SU-DHL-6 (cell line): ENCODE measurements around the gene STIM2.

Source experiments
- EZH2phosphoT487 ChIP-seq: fragments of 200-600 bp; sonication (generic), shearing (Covaris generic); conservative IDR thresholded peaks from 2 replicates; pipeline ENCODE4 v1.6.1; 2018; ENCODE audit warnings: mild to moderate bottlenecking, antibody characterized with exemption, low read length, moderate library complexity, mixed read lengths
- TF ChIP-seq, protein P1 (sequence below): fragments of 200-600 bp; sonication (generic); IDR thresholded peaks from one replicate; pipeline ENCODE4 v1.5.1; 2017; ENCODE audit warnings: antibody characterized with exemption, mild to moderate bottlenecking, low read length, moderate library complexity; ENCODE audit not compliant: insufficient read depth, poor library complexity, severe bottlenecking

DNA sequence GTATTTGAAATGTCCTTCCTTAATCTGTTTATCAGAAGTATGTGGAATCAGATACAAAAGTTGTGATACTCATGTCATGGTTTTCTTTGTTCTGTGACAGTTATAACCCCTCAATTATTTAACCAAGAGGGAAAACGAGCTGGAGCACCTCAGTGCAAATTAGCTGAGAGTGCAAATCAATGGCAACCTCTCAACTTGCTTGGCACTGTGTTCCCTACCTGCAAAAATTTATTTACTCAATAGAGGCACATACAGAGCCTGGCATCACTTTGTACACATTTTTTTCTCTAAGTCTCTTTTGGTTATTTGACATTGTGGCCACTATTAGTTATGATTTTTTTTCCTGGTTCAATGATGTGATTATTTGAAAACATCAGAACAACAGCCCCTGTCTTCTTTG, 186.2 kb downstream of the STIM2 start:
- TF ChIP-seq, protein P1, sequence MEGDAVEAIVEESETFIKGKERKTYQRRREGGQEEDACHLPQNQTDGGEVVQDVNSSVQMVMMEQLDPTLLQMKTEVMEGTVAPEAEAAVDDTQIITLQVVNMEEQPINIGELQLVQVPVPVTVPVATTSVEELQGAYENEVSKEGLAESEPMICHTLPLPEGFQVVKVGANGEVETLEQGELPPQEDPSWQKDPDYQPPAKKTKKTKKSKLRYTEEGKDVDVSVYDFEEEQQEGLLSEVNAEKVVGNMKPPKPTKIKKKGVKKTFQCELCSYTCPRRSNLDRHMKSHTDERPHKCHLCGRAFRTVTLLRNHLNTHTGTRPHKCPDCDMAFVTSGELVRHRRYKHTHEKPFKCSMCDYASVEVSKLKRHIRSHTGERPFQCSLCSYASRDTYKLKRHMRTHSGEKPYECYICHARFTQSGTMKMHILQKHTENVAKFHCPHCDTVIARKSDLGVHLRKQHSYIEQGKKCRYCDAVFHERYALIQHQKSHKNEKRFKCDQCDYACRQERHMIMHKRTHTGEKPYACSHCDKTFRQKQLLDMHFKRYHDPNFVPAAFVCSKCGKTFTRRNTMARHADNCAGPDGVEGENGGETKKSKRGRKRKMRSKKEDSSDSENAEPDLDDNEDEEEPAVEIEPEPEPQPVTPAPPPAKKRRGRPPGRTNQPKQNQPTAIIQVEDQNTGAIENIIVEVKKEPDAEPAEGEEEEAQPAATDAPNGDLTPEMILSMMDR = no peak
- no peak for TF ChIP-seq EZH2phosphoT487
